Stimulated activated CD8-positive, alpha-beta memory T cell treated with anti-CD3 and anti-CD28 coated beads, Interleukin-4, amount 100 ng/mL, for 4 hours (primary cell): ENCODE results near the gene STX12.
"Not testable (repeated sequence)": the region's sequence is repeated elsewhere in the genome, so short reads cannot be mapped to it uniquely, and the experiment has no call there.

Source experiments
- DNase-seq, 2 donors: peaks; one replicate each; pipeline ENCODE4 v3.0.0-alpha.2; 2020; ENCODE audit warnings: low read depth in 2 of 2, low spot score in 1 of 2

Gene STX12

GRCh38 chr1:27774654-27775053 lies 1.6 kb downstream of the STX12 start:
- DNase-seq: no peak

- DNase-seq: not testable (repeated sequence)
Observed at GRCh38 chr1:27775336-27775735, 2.3 kb downstream of the STX12 start.

DNA sequence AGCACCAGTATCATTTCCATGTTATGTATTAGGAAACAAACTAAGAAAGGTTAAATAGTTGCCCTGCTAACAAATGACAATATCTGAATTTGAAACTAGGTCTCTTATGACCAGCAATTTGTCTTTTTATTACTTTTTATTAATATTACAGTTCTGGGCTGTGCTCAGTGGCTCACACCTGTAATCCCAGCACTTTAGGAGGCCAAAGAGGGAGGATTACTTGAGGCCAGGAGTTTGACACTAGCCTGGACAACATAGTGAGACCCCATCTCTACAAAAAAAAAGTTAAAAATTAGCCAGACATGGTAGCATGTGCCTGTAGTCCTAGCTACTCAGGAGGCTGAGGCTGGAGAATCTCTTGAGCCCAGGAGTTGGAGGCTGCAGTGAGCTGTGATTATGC lies 3.3 kb downstream of the STX12 start:
- not testable (repeated sequence) for DNase-seq

GRCh38 chr1:27778056-27778455 lies 5.0 kb downstream of the STX12 start:
- no peak for DNase-seq

GRCh38 chr1:27779122-27779521 lies 6.1 kb downstream of the STX12 start:
- no peak for DNase-seq

DNA sequence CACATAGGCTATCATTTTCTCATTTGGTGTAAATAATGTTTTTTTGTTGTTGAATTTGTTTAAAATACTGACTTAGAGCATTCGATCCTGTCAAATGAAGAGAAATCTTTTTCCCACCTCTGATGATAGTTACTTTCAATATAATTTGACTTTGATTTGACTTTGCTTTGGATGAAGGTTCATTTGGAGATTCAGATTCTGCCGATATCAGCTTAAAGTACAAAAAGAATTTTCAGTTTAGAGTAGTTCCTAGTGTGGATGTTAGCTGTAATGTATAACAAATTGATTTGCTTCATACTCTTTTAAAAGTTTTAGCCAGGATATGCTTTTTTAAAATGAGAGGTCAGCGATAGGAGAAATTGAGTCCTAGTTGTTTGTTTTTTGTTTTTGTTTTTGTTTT lies 9.9 kb downstream of the STX12 start:
- DNase-seq: no peak

DNA sequence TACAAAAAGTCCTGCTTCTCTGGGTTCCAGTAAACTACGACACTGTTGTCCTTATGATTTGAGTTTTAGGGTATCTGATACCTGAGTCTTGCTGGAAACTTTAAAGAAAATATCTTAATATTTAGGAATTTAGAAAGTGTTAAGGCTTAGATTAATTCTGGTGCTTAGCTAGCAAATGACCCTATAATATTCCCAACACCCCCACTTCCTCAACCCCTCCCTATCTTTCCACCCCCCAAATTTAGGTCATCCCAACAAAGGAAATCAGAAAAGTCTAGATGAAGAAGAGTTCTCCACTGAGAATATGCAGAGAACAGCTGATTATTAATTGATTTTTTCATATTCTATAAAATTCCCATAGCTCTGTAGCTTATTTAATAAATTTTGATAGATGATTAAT lies 11.7 kb downstream of the STX12 start:
- no peak for DNase-seq

- no peak for DNase-seq
Observed at GRCh38 chr1:27785781-27786455, 12.9 kb downstream of the STX12 start.

GRCh38 chr1:27787895-27788294 lies 14.9 kb downstream of the STX12 start:
- no peak for DNase-seq

- DNase-seq: no peak
Observed at GRCh38 chr1:27789540-27790041, 16.6 kb downstream of the STX12 start.

- DNase-seq: not testable (repeated sequence)
Observed at GRCh38 chr1:27790270-27790669, 17.3 kb downstream of the STX12 start.

DNA sequence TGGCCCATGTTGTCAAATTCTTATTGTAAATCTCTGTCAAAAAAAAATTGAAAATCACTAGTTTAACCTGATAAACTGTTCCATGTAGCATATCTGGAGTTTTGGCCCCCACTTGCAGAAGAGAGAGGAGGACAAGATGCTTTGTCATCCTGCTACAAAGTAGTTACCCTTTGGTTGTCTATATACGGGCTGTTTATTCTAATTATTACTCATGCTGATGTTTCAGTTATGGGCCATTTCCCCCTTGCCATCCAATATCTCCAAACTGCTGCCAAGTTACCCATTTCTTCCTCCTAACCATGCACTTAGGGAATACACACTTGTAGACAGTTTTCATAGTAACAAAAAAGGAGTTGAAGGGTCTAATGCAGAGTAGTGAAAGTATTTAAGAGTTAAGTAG lies 22.6 kb downstream of the STX12 start:
- DNase-seq: no peak

- DNase-seq: no peak
Observed at GRCh38 chr1:27804791-27805190, 31.8 kb downstream of the STX12 start.

GRCh38 chr1:27806758-27807157 lies 33.7 kb downstream of the STX12 start:
- DNase-seq: no peak

DNA sequence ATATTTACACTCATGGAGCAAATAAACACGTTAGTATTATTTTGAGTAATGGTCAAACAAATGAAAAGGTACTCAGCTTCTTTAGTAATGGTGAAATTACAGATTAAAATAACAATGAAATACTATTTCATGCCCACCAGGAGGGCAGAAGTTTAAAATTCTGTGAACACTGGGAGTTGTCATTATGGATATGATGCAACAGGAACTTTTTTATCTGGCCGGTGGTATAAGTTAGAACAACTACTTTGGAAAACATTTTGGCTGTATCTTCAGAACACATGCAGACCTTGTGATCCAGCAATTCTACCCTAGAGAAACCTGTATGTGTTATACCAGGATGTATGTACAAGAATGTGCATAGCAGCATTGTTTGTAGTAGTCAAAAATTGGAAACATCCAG lies 34.4 kb downstream of the STX12 start:
- DNase-seq: no peak

GRCh38 chr1:27808131-27808530 lies 35.1 kb downstream of the STX12 start:
- not testable (repeated sequence) for DNase-seq

- no peak for DNase-seq
Observed at GRCh38 chr1:27809883-27810282, 36.9 kb downstream of the STX12 start.

DNA sequence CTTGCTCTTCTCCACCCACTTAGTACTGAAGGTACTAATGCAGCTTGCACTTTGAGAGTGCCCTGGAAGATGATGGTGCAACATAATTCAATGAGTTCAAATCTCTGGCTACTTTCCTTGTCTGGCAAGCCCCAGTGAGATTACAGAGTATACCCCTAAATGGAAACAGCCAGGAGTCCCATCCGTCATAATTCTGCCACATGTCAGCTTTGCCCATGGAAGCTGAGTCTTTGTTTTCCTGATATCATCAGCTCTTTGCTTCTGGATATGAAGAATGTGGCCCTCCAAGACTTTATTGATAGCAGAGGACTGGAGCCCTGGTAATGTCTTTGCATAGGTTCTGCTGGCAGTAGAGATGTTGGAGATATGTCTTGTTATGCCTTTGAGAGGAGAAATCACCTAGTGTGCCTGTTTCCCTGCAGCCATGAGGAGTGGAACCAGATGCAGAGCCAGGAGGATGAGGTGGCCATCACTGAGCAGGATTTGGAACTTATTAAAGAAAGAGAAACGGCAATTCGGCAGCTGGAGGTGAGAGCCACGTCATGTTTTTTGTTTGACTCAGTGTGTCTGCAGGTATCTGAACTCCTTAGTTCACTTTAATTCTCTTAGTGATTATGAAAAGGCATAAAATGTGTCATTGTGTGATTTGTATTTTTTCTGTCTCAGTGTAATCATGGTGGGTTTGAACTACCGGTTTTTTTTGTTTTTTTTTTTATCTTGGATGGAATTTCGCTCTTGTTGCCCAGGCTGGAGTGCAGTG lies 38.9 kb downstream of the STX12 start:
- DNase-seq: no peak

GRCh38 chr1:27816921-27817630 lies 44.1 kb downstream of the STX12 start:
- DNase-seq: no peak

DNA sequence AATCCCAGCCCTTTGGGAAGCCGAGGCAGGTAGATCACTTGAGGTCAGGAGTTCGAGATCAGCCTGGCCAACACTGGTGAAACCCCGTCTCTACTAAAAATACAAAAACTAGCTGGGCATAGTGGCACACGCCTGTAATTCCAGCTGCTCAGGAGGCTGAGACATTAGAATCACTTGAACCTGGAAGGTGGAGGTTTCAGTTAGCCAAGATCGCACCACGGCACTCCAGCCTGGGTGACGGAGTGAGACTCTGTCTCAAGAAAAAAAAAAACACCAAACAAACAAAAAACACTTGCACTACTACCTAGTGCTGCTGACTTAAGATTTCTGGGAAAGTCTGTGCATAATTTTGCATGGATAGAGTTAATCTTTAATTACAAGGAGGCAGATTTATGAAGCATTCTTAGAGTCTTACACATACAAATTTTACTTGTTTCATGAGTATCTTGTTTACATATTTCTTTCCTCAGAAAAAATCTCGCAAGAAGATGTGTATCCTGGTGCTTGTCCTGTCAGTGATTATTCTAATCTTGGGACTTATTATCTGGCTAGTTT lies 48.8 kb downstream of the STX12 start:
- DNase-seq: no peak

DNA sequence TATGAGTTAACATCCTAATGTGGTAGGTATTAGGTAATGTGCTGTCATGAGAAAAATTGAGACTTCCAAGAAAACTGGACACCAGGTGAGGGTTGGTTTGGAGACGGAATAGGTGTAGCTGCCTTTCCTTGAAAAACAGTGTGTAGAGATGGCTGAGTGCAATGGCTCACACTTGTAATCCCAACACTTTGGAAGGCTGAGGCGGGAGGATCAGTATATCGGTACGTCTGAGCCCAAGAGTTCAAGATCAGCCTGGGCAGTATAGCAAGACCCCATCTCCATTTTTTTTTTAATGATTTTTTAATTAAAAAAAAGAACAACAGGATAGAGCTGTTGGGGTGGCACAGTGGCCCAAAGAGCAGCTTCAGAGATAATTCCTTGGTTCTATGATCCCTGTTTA lies 50.8 kb downstream of the STX12 start:
- no peak for DNase-seq

DNA sequence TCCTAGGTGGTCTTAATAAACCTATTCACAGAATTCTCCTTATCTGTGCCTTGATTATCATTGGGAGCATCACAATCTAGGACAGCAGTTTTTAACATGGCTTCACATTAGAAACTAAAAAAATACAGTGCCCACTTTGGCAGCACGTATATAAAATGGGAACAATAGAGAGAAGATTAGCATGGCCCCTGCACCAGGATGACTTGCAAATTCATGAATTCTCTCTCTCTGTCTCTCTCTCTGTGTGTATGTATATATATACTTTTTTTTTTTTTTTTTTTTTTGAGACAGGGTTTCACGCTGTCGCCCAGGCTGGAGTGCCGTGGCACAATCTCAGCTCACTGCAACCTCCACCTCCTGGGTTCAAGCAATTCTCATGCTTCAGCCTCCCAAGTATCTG lies 51.4 kb downstream of the STX12 start:
- DNase-seq: no peak
